Hepatocyte (in vitro differentiated cells): ENCODE data around the gene POU2F2.

Experiments used
- CTCF ChIP-seq: fragments of 200-600 bp; sonication (generic); IDR thresholded peaks from 2 replicates; pipeline ENCODE4 v1.5.1; 2016; ENCODE audit warnings: antibody characterized with exemption, mild to moderate bottlenecking; ENCODE audit not compliant: poor library complexity
- EZH2 ChIP-seq: fragments of 200-600 bp; sonication (generic); IDR thresholded peaks from 2 replicates; pipeline ENCODE4 v1.6.1; 2016; ENCODE audit warnings: antibody characterized with exemption, mild to moderate bottlenecking, borderline replicate concordance
- EZH2phosphoT487 ChIP-seq: fragments of 200-600 bp; sonication (generic); IDR thresholded peaks from one replicate; pipeline ENCODE4 v1.6.1; 2018; ENCODE audit warnings: antibody characterized with exemption, mild to moderate bottlenecking, low read depth, moderate library complexity; ENCODE audit not compliant: unreplicated experiment, severe bottlenecking

DNA sequence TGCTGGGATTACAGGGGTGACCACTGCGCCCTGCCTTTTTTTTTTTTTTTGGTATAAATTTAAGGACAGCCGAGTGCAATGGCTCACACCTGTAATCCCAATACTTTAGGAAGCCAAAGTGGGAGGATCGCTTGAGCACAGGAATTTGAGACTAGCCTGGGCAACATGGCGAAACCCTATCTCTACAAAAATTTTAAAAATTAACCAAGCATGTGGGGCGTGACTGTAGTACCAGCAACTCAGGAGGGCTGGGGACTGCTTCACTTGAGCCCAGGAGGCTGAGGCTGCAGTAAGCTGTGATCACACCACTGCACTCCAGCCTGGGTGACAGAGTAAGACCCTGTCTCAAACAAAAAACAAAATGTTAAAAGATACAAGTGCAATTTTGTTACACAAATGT, 34.8 kb downstream of the POU2F2 start:
- TF ChIP-seq CTCF = no peak
- TF ChIP-seq EZH2phosphoT487 = no peak
- no peak for TF ChIP-seq EZH2
